HepG2 (cell line): ENCODE results near the gene GLYATL3. TPM values are rescaled to one million over a fixed set of nuclear protein-coding genes. Genes with fewer than 3 reads are reported as not detected.

ENCODE experiments used
- MTA1 ChIP-seq: sonication (generic); formaldehyde crosslinking; IDR thresholded peaks from 2 replicates; pipeline ENCODE4 v1.4.0; 2020; ENCODE audit warnings: missing genetic modification reagents, mild to moderate bottlenecking, borderline replicate concordance
- NCOR1 ChIP-seq: fragments of 200-600 bp; sonication (generic); IDR thresholded peaks from 2 replicates; pipeline ENCODE4 v1.7.0; 2017; ENCODE audit warnings: antibody characterized with exemption, low read length, borderline replicate concordance
- PHF8 ChIP-seq: sonication (generic); formaldehyde crosslinking; IDR thresholded peaks from 2 replicates; pipeline ENCODE4 v1.5.0; 2020; ENCODE audit warnings: missing genetic modification reagents
- USF2 ChIP-seq, 2 experiments: sonication (generic) in 1 of 2; formaldehyde crosslinking in 1 of 2; IDR thresholded peaks; 2 replicates each; pipeline versions ENCODE4 v1.5.1 to v1.6.1; 2011 to 2020; ENCODE audit warnings: borderline replicate concordance in 1 of 2, low read depth in 1 of 2, low read length in 1 of 2, mild to moderate bottlenecking in 1 of 2, missing genetic modification reagents in 1 of 2, moderate library complexity in 1 of 2
- XBP1 ChIP-seq: sonication (generic); formaldehyde crosslinking; IDR thresholded peaks from 2 replicates; pipeline ENCODE4 v1.5.0; 2020; ENCODE audit warnings: missing genetic modification reagents
- ZBTB1 ChIP-seq: sonication (generic); formaldehyde crosslinking; IDR thresholded peaks from 2 replicates; pipeline ENCODE4 v1.4.0; 2020; ENCODE audit warnings: missing genetic modification reagents, borderline replicate concordance
- ZBTB7A ChIP-seq: sonication (generic); formaldehyde crosslinking; IDR thresholded peaks from 2 replicates; pipeline ENCODE4 v1.8.0; 2022; ENCODE audit warnings: mild to moderate bottlenecking, missing genetic modification reagents
- ZFP37 ChIP-seq: sonication (generic); formaldehyde crosslinking; IDR thresholded peaks from 2 replicates; pipeline ENCODE4 v1.4.0; 2020; ENCODE audit warnings: missing genetic modification reagents, borderline replicate concordance
- ZNF142 ChIP-seq: sonication (generic); formaldehyde crosslinking; IDR thresholded peaks from 2 replicates; pipeline ENCODE4 v1.4.0; 2020; ENCODE audit warnings: missing genetic modification reagents
- ZNF333 ChIP-seq: sonication (generic); formaldehyde crosslinking; IDR thresholded peaks from 2 replicates; pipeline ENCODE4 v1.4.0; 2020; ENCODE audit warnings: mild to moderate bottlenecking, missing genetic modification reagents, borderline replicate concordance
- ZNF414 ChIP-seq: sonication (generic); formaldehyde crosslinking; IDR thresholded peaks from 2 replicates; pipeline ENCODE4 v1.5.0; 2020; ENCODE audit warnings: missing genetic modification reagents
- ZNF503 ChIP-seq: sonication (generic); formaldehyde crosslinking; IDR thresholded peaks from 2 replicates; pipeline ENCODE4 v1.4.0; 2020; ENCODE audit warnings: missing genetic modification reagents
- ZNF556 ChIP-seq: sonication (generic); formaldehyde crosslinking; IDR thresholded peaks from 2 replicates; pipeline ENCODE4 v1.4.0; 2020; ENCODE audit warnings: mild to moderate bottlenecking, missing genetic modification reagents, borderline replicate concordance
- ZNF572 ChIP-seq: sonication (generic); formaldehyde crosslinking; IDR thresholded peaks from 2 replicates; pipeline ENCODE4 v1.5.1; 2020; ENCODE audit warnings: mild to moderate bottlenecking, missing genetic modification reagents
- ZNF883 ChIP-seq: sonication (generic); formaldehyde crosslinking; IDR thresholded peaks from 2 replicates; pipeline ENCODE4 v1.5.1; 2020; ENCODE audit warnings: mild to moderate bottlenecking, missing genetic modification reagents; ENCODE audit errors: not compliant biosample characterization
- polyA plus RNA-seq, 8 experiments: library from polyadenylated mRNA; depleted of rRNA in 3 of 8; stranded (reverse) in 7 of 8; unstranded in 1 of 8; fragments of >200 nt; fragmentation: Illumina TruSeq in 4 of 8; extraction: Trizol in 4 of 8; gene quantifications; 2 replicates each; pipeline versions ENCODE4 v1.2.1 to v1.2.3, GENCODE V29; 2011 to 2016; ENCODE audit warnings: low read depth in 4 of 8, missing spikeins in 1 of 8, mixed read lengths in 1 of 8; ENCODE audit not compliant: insufficient read depth in 1 of 8
- total RNA-seq, 5 experiments: library from RNA; depleted of rRNA; stranded (reverse); fragments of >200 nt; fragmentation: Illumina TruSeq; extraction: Trizol; gene quantifications; 2 replicates each; pipeline ENCODE4 v1.2.3, GENCODE V29; 2016; ENCODE audit warnings: low read depth in 1 of 5
- TF ChIP-seq, protein P1 (sequence below): sonication (generic); formaldehyde crosslinking; IDR thresholded peaks from 2 replicates; pipeline ENCODE4 v1.5.0; 2020; ENCODE audit warnings: missing genetic modification reagents

The GLYATL3 gene
- total and polyA plus RNA-seq, 2 of the 13 experiments (the other 11 are each of a cell fraction or from before 2014, with no cell fraction given): 0.05 TPM; not detected in 1

DNA sequence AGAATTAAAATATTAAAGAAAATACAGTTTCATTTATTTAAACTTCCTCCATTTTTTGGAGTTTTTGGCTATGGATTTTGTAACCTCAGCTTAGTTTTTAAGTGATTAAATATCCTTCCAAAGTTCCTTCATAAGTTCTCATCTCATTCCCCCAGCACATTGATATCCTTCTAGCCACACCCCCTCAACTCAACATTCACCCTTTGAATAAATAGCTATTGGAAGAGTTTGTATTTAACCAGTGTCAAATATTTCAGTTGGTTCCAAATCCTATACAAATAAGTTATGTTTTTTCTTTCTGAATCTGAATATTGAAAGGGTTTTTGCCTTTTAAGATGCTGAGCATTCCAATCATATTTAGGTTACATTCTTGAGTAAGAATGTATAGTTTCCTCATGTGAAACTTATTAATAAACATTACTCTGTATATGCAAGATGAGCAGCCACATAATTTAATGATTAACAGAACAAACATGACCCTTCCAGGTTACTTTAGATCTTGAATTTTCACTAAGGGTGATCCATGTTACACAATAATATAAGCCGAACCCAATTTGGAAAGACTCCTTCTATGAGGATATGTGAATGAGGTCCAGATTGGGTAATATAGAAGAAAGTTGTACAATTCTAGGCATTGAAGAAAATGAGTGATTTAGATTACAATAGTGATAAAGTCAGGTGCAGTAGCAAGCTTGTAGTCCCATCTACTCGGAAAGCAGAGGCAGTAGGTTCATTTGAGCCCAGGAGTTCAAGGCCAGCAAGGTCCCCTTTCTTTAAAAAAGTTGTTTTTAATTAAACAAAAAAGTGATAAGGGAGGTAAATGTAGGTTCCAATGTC, 13.6 kb downstream of the GLYATL3 start (continued):
- TF ChIP-seq MTA1 (CRISPR knock-in tag): no peak
- TF ChIP-seq ZNF572 (CRISPR knock-in tag): no peak
- no peak for TF ChIP-seq ZBTB7A
- TF ChIP-seq ZBTB1 (CRISPR knock-in tag): no peak
- TF ChIP-seq ZNF883 (CRISPR knock-in tag): no peak
- TF ChIP-seq ZNF333 (CRISPR knock-in tag): no peak
- TF ChIP-seq, protein P1, sequence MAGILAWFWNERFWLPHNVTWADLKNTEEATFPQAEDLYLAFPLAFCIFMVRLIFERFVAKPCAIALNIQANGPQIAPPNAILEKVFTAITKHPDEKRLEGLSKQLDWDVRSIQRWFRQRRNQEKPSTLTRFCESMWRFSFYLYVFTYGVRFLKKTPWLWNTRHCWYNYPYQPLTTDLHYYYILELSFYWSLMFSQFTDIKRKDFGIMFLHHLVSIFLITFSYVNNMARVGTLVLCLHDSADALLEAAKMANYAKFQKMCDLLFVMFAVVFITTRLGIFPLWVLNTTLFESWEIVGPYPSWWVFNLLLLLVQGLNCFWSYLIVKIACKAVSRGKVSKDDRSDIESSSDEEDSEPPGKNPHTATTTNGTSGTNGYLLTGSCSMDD (CRISPR knock-in tag): no peak
- TF ChIP-seq ZNF142: no peak
- no peak for TF ChIP-seq PHF8
- peak; percentile 80 for TF ChIP-seq NCOR1
- TF ChIP-seq USF2 (IDR thresholded peaks at IDR 0.05; ENCODE audit: low read depth, low read length): no peak
- no peak for TF ChIP-seq USF2 (CRISPR knock-in tag; IDR thresholded peaks at IDR 0.05; ENCODE audit: borderline replicate concordance)
- TF ChIP-seq ZNF556 (CRISPR knock-in tag): no peak
- no peak for TF ChIP-seq ZNF414 (CRISPR knock-in tag)
- TF ChIP-seq ZFP37 (CRISPR knock-in tag): no peak
- TF ChIP-seq XBP1: no peak
- TF ChIP-seq ZNF503 (CRISPR knock-in tag): 0 out of 2 replicates have a peak, but pooled peaks have one; percentile 31
